ENCODE data around the gene ANO7.

The ANO7 gene

DNA sequence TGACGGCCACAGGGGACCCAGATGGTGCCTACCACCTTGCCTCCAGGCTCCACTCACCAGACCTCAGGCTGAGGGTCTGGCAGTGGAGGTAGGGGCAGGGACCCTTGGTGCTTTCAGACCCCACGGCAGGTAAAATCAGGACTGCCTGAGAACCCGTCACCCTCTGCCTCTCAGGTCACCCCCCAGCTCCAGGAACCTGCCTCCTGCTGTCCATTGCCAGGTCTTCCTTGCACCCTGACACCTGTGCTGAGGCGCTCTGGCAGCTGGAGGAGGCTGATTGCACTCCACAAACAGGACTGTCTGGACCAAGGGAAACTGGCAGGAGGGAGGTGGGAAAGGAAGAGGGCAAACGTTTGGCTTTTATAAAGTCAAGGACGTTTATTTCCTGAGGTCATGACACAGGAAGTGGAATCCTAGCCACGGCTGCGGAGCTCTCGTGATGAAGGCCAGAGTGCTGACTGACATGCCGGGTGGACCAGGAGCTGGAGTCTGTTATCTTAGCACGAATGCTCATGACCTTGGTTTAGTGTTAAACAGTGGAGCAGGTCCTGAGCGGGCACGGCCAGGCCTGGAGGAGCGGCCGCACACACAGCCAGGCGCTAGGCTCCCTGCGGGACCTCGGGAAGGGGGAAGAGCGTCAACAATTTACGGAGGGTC is 40.5 kb downstream of the ANO7 start:
- no peak for DNase-seq

DNA sequence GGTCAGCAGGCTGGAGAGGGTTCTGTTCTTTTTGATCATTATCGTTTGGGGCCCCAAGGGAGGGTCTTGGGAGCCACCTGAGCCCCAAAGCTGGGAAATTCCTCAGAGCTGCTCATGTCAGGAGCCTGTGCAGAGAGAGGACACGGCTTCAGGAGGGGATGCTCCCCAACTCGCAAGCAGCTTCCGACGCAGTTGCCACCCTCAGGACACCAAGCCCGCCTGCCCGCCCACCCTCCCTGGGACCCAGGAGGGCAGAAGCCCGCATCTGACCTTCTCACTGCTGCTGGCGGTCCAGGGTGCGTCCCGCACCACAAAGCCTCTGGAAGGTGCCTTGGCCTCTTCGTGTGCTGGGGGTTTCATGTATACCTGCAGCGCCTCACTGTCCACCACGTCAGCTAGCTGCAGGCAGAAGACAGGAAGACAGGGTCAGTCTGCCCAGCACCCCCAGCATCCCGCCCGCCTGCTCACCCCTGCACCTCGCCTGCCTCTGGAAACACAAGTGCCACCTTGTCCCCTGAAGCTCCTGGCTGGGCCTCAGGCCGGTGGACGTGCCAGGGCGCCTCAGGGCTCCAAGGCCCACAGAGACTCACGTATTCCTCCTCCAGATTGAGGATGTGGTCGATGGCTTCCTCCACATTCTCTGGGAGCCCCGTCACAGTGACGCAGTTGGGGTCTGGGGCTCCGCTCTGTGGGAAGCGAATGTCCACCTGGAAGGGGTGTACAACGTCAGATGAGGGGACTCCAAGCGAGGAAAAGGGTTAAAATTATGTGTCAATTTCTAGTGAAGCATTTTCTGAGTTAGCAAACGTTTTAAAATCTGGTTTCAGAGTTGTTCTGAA is 41.3 kb downstream of the ANO7 start:
- DNase-seq: no peak

DNA sequence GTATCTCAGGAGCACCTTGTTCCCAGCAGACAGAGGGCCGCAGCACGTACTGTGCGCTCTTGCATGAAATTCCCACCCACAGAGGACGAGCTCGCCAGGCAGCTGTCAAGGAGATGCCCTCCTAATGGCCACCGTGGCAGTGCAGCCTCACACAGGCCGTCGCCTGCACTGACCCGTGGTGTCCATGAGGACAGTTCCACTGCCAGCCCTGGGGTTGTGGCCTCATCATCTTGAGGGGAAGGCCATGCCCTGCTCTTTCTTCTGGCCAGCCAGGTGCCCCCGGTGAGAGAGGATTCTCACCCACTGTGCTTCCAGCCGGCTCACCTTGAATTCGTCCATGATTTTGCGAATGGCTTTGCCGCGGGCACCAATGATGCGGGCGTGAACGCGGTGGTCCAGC is 42.0 kb downstream of the ANO7 start:
- DNase-seq: no peak

DNA sequence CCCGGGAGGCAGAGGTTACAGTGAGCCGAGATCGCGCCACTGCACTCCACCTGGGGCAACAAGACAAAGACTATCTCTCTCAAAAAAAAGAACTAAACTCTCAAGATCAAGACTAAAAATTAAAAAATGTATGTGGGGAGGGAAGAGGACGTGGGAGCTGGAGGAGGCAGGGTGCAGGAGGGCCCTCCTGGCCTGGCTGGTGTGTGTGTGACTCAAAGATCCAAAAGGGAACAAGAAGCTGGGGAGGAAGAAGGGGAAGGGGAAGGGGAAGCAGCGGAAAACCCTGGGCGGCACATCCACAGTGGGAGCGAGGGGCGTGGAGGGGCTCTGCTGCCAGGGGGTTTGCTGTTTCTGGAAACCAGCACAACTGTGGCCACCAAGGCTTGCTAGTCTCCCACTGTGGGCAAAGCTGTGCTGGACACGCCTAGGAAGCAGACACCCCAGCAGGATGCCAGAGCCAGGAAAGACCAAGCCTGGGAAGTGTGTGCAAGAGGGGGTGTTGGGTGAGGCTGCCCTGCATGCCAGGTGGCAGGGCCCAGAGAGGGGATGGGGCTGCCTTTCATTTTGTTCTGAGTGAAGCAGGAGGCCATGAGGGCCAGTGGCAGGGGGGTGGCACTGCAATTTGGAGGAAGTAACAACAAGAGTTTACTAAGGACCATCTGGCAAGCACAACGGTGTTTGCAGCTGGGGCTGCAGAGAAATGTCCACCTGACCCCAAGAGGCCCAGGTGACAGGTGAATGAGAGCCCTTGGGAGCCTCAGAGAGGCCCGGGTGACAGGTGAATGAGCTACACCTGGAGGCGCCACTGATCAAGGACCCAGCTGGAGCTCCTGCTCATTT is 44.5 kb downstream of the ANO7 start:
- no peak for DNase-seq

DNA sequence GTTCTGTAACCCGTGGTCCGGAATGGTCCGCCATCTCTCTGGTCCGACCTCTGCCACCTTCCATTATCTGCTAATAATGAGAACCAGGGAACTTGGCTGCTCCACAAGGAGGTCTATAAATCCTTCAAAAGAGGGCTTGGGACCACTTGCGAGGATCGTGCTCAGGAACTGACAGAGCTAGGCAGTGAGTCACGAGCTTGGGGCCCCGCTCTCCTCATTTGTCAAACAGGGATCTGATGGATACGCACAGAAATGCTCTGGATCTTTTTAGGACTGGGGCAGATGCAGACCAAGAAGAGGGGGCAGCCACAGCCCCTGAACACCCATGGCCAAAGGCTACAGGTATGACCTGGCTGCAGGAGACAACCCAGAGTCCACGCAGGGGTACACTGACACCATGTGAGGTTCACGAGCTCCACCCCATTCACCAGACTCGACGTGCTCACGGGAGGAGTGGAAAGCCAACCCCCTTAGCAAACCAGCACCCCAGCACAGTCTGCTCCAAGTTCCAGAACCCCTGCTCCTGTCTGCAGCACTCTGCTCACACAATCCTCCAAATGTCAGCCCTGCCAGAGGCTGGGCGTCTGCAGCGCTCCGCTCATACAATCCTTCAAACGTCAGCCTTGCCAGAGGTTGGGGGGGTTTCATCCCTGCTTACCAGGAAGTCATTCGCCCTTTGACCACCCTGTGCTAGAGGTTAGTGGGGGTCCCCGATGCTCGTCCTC is 45.8 kb downstream of the ANO7 start:
- no peak for DNase-seq

DNA sequence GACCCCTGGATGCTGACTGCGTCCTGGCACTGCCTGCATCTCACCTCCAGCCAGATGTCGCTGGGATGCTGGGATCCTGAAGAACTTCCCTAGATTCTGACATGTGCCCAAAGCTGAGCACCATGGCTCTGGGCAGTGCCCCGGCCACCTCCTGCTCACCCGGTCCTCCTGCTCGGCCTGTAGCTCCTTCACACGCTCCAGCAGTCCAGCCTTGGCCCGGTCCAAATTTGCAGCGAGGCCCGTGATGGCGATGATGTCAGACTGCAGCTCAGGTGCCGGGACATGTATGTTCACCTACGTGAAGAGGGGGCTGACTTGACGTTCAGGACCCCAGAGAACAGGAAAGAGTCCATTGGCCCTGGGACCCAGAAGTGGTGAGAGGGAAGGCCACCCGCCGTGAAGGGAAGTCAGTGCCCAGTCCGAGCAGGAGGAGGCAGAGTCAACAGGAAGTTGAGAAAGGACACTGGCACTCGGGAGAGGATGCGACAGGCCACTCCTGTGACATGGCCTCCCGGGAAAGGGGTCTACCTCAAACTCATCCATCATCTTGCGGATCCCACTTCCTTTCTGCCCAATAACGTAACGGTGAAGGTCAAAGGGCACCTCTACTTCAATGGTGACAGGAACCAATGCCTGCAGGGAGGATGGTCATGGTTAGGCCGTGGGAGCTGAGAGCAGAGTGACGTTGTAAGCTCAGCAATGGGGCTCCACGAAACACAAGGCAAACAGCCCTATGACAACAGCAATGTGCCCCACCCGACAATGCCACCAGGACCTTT is 46.7 kb downstream of the ANO7 start:
- no peak for DNase-seq

DNA sequence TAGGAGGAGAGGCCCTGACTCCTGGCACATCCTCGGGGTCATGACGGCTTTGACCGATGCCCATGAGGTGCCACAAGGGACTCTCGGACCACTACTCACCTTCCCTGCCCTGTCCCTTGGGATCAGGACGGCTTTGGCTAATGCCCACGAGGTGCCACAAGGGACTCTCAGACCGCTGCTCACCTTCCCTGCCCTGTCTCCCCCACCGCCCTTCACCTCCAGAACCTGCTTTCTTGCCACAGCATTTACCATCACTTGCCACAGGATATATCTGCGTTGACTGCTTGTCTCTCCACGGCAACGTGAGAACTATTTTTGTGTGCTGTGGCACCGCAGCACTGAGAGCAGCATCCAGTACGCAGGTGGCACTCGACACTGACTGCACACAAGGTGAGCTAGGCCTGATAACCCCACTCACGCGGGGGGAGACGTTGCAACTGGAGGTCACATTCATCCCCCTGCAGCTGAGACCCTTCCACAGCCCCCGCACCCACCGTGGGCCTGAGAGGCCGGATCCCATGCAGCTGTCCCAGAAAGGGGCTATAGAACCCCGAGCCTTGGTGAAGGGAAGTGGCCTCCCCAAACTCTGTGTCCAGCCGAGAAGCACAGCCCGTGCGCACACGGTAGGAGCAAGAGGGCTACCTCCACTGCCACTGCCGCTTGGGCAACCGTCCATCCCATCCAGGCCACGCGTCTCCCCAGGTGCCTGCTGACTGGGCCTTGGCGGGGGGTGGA is 47.5 kb downstream of the ANO7 start:
- no peak for DNase-seq

DNA sequence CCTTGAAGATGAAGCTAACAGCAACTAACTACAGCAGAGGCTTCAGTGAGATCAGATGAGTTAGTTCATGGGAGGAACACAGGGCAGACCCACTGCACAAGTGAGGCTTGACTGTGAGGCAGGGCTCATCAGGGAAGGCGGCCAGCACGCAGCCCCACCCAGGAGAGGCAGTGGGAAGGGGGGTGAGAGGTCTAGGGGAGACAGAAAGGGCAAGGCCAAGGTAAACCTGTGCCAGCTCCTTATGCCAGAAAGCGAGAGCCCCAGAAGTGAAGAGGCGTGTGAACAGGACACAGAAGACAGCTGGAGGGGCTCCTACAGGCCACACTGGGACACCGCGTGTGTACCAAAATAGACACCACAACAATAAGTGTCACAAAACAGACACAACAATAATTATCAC is 48.6 kb downstream of the ANO7 start:
- no peak for DNase-seq

DNA sequence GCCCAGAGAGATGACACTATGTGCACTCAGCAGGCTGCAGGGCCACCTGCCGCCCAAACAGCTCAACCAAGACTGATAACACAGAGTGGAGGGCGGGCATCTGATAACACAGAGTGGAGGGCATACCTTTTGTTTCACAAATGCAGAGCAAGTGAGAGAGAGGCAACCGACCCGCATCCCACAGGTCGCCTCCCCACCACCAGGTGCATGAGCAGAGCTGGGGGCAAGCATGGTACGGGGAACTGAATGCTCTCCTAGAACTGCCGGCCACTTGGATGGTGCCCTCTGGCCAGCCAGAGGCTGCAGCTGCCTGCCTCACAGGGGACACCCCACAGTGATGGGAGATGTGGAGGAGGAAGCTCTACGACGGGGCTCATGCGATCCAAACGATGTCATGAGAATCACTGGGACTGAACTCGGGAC is 49.5 kb downstream of the ANO7 start:
- DNase-seq: no peak

DNA sequence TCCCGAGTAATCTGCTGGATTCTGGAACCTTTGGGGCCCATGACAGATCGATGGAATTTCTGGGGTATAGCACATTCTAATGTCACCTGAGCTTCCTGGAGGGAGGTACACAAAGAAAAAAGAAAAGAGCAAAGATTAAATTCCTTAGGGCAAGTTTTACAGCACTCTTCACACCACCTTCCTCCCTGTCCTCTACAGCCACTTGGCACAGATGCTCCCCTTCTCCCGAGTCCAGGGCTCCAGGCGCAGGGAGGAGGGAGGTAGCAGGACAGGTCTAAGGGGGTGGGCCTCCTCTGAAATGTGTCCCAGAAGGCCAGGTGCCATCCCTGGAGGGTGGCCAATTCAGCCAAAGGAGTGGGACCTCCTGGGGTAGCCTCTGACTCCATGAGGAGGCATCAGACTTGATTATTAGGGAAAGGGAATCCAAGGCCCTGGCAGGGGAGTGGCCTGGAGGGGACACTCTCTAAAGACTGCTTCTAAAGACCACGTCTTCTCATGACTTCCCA is 50.3 kb downstream of the ANO7 start:
- DNase-seq: no peak

DNA sequence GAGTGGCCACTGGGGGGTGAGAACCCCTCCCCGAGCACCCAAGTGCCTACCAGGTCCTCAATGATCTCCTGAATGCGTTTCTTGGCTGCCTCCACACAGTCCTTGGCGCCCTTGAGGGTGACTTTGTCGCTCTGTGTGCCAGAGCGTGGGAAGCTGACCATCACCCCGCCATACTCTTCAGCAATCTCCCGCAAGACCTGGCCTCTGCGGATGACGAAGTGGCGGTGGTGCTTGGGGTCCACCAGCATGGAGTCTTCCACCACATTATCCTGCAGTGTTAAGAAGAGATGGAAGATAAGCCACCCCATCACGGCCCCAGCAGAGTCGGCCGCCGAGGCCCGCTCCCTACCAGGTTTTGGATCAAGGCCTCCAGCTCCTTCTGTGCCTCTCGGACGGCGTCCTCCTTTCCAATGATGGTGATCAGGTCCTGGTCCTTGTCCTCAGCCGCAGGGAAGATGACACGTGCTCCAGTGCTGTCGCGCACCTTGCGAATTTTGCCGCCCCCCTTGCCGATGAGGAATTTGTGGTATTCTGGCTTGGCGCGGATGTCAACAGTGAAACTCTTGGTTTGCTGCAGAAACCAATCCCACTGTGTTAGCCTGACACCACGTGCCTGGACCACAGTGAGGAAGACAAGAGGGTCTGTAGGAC is 51.2 kb downstream of the ANO7 start:
- DNase-seq: no peak

DNA sequence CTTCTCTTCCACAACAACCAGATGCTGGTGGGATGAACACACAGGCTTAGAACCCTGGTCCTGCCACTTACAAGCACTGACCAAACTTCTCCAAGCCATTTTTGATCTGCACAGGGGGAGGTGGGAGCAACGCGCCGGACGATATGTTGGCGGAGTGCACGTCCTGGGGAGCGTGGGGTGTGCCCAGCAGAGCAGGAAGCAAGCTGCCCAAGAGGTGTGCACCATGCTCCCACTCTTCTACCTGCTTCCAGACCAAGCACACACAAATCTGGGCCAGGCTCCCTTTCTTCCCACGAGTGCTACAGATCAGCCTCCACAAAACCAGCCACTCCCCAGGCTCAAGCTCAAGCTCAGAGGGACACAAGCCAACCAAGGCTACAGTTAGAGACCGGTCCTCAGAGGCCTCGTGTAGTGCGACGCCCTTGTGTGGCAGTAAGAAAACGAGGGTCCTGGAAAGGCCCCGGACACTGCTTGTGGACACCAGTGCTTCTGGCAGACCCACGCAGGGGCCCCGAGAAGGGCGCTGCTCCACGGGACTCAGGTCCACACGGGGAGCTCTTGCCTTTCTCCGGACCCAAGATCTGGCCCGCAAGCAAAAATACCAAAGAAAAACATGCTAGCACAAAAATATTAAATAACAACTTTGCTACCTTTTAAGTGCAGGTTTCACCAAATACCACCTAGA is 52.0 kb downstream of the ANO7 start:
- DNase-seq: no peak

DNA sequence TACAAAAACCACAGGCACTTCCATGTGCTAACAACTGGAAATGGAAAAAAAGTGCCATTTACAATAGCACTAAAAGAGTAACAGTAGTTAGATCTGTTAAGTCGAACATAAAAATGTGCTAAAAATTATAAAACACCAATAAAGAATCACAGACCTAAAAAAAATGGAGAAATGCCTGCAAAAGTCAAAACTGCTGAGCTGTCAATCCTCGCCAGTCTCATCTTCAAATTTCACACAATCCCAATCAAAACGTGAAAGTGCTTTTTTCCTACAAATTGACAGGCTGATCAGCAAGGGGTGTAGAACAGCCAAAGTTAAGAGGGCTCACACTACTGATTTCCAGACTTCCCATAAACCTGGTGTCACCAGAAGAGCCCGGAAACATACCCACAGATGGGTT is 53.2 kb downstream of the ANO7 start:
- no peak for DNase-seq

DNA sequence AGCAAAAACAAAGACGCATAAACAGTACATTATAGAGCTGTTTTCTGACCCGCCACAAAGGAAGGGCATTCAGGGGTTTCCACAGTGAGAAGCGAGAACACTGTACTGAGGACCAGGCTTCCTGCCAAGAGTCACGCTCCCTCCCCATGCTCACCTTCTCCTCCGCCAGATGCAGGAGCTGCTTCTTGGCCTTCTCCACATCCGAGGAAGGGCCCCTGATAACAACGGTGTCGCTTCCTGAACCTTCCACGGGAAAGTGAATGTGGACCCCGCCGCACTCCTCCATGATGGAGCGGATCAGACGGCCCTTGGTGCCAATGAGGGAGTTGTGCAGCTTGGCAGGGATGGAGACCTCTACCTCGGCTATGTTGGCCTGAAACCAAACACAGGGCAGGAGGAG is 53.8 kb downstream of the ANO7 start:
- DNase-seq: no peak

DNA sequence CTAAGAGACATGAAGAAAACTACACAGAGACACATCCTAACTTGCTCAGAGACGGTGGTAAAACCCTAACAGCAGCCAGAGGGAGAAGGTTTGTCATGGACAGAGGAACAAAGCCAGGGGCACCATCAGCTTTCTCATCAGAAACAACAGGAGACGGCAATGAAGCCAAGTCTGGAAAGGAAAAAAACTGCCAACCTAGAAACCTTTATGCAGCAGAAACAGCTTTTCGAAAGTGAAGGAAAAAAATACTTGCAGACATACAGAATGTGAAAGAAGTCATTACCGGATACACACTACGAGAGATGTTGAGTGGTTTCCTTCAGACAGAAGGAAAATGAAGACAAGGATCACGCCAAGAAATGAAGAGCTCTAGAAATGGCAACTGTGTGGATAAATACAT is 55.9 kb downstream of the ANO7 start:
- DNase-seq: no peak

DNA sequence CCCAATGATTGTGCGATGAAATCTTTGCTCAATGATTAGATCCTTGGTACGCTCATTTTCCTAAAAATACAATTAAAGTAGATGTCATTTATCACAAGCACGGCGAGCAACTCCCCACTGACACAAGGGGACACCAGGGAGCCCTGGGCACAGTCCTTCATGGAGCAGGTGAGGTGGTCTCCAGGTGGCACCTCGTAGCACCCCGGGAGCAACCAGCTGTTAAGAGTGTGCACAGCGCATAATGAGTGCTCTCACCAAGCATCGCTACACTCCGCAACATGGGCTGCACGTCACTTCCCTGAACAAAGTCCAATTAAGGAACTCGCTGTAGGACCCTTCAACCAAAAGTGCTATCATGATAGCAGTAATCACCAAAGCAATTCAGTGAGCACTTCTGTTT is 59.8 kb downstream of the ANO7 start:
- no peak for DNase-seq

DNA sequence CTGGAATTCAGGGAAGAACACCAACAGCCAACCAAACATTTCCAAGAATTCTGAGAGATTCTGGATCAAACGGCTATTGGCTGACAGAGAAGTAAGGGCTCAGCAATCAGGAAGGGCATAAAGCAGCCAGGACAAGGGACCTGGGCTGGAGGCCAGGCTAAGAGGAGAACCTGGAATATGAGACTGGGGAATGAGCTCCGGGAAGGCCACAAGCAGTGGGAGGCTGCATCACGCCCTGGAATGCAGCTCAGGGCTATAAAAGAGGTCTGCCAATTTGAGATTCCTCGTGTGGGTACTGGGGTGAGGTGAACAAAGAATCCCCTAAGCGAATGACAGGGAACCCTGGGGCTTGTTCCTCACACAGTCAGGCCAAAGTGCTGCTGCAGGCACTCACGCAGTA is 60.4 kb downstream of the ANO7 start:
- no peak for DNase-seq

DNA sequence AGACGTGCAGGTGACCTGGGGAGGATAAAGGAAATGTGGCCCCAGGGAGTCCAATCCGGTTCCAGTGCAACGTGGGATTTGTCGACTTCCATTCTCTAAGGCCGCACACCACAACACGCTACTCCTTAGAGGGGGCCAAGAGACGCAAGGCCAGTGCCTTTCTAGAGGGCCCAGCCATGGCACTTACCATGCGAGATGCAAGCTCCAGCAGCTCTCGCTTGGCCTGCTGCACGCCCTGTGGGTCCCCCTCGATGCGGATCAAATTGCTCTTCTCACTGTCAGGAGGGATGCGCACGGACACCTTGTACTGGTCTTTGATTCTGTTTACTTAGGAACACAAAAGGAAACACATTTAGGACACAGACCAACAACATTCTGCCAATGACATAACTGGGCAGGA is 61.2 kb downstream of the ANO7 start:
- no peak for DNase-seq

DNA sequence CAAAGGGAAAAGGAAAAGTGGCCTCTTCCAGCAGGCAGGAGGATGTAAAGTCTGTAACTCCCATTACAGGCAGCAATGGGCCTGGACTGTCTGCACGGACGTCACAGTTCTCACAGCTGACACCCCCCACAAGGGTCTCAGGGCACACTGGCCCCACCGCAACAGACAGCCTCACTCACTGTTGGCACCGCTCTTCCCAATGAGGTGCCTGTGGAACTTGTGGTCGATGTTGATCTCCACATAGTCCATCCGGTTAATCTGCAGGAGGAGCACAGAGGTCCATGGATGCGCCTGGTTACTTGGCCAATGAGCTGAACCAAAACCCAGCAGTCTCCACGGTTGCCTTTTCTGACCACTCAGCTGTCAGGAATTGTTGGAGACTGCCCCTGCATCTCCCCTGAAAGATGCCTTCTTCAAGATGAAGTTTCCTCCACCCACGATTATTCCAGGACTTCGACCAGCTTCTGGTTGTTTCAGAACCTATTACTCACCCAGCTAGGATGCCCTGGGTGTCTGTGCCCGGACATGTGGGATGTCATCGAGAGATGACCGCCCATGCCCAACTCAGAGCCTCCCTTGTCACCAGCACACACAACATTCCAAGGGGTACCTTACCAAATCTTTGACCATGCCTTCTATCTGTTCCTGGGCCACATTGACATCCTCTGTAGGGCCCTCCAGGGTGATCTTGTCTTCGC is 64.5 kb downstream of the ANO7 start:
- DNase-seq: no peak

All from hematopoietic multipotent progenitor cell treated with erythropoietin and hydrocortisone succinate and interleukin-3 and kit ligand, for 8 days (in vitro differentiated cells).